HG03196 (cell line): Measurements from ENCODE around the gene OLR1.
"Not testable (repeated sequence)": the region's sequence is repeated elsewhere in the genome, so short reads cannot be mapped to it uniquely, and the experiment has no call there.

Experiments
- ATAC-seq: cut with Tn5 transposase; IDR thresholded peaks from one replicate; pipeline ENCODE4 v1.9.1; 2021; ENCODE audit not compliant: unreplicated experiment

Gene OLR1

GRCh38 chr12:10191865-10192264 lies 19.9 kb upstream of the OLR1 start:
- no peak for ATAC-seq

- peak; percentile 77 for ATAC-seq
Measured at GRCh38 chr12:10190558-10191388, 18.8 kb upstream of the OLR1 start.

- no peak for ATAC-seq
Measured at GRCh38 chr12:10189653-10190052, 17.7 kb upstream of the OLR1 start.

GRCh38 chr12:10186958-10187357 lies 15.0 kb upstream of the OLR1 start:
- ATAC-seq, result not testable (repeated sequence)

GRCh38 chr12:10186299-10186698 lies 14.4 kb upstream of the OLR1 start:
- no peak for ATAC-seq

- no peak for ATAC-seq
Measured at GRCh38 chr12:10184261-10184843, 12.4 kb upstream of the OLR1 start.

- ATAC-seq, result no peak
Measured at GRCh38 chr12:10182354-10183049, 10.6 kb upstream of the OLR1 start.

- no peak for ATAC-seq
Measured at GRCh38 chr12:10179776-10180181, 7.8 kb upstream of the OLR1 start.

GRCh38 chr12:10178821-10179220 lies 6.9 kb upstream of the OLR1 start, which contains the start of gene TMEM52B:
Gene TMEM52B (plus strand): TSS chr12:10179032. CDS start chr12:10179575, 543 bp downstream.
- ATAC-seq, result no peak

- no peak for ATAC-seq
Measured at GRCh38 chr12:10175846-10176636, 4.1 kb upstream of the OLR1 start.

GRCh38 chr12:10174986-10175614 lies 3.2 kb upstream of the OLR1 start:
- ATAC-seq, result no peak

GRCh38 chr12:10170216-10170615 lies 1.7 kb downstream of the OLR1 start:
- no peak for ATAC-seq

- ATAC-seq, result no peak
Measured at GRCh38 chr12:10169104-10169503, 2.8 kb downstream of the OLR1 start.

- no peak for ATAC-seq
Measured at GRCh38 chr12:10167599-10167998, 4.3 kb downstream of the OLR1 start.

GRCh38 chr12:10165421-10165820 lies 6.5 kb downstream of the OLR1 start:
- ATAC-seq, result no peak

GRCh38 chr12:10163084-10163483 lies 8.8 kb downstream of the OLR1 start:
- no peak for ATAC-seq

GRCh38 chr12:10160617-10161385 lies 11.1 kb downstream of the OLR1 start:
- ATAC-seq, result no peak

- no peak for ATAC-seq
Measured at GRCh38 chr12:10159280-10159679, 12.7 kb downstream of the OLR1 start.

GRCh38 chr12:10158406-10158805 lies 13.5 kb downstream of the OLR1 start:
- ATAC-seq, result no peak

GRCh38 chr12:10155966-10156365 lies 16.0 kb downstream of the OLR1 start:
- no peak for ATAC-seq
